22Rv1 (cell line): ENCODE measurements around the gene ZCCHC18.

Experiments
- ZFX ChIP-seq: fragments of 450-650 bp; IDR thresholded peaks from 2 replicates; pipeline ENCODE4 v1.6.1; 2017; ENCODE audit warnings: antibody characterized with exemption, borderline replicate concordance
- TF ChIP-seq, protein P1 (sequence below): fragments of 450-650 bp; IDR thresholded peaks from 2 replicates; pipeline ENCODE4 v1.5.1; 2017; ENCODE audit warnings: mild to moderate bottlenecking

DNA sequence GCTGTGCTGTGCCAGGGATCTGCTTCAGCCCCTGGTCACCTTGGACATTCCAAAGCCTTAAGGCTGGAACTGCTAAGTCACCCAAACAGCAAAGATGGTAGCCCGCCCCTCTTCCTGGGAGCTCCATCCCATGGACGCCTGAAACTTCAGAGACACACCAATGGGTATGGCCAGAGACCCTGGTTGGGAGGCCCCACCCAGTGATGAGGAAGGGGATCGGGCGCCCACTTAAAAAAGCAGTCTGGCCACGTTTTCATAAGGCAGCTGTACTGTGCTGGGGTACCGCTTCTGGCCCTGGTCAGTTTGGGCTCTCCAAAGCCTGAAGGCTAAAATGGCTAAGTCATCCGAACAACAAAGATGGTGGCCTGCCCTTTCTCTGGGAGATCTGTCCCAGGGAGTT lies 26.8 kb upstream of the ZCCHC18 start:
- TF ChIP-seq, protein P1, sequence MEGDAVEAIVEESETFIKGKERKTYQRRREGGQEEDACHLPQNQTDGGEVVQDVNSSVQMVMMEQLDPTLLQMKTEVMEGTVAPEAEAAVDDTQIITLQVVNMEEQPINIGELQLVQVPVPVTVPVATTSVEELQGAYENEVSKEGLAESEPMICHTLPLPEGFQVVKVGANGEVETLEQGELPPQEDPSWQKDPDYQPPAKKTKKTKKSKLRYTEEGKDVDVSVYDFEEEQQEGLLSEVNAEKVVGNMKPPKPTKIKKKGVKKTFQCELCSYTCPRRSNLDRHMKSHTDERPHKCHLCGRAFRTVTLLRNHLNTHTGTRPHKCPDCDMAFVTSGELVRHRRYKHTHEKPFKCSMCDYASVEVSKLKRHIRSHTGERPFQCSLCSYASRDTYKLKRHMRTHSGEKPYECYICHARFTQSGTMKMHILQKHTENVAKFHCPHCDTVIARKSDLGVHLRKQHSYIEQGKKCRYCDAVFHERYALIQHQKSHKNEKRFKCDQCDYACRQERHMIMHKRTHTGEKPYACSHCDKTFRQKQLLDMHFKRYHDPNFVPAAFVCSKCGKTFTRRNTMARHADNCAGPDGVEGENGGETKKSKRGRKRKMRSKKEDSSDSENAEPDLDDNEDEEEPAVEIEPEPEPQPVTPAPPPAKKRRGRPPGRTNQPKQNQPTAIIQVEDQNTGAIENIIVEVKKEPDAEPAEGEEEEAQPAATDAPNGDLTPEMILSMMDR: no peak
- TF ChIP-seq ZFX: no peak
